Posterior cingulate gyrus (tissue), 11 donors: ENCODE results near the gene CHRM1.

Experiments
- DNase-seq, 10 donors: peaks; one replicate each; pipeline versions ENCODE4 v3.0.0 to v3.0.0-alpha.2; 2020 to 2021; ENCODE audit warnings: mixed read lengths in 3 of 10
- intact Hi-C: fragments of 100-400 bp; cut with DNase I; formaldehyde crosslinking; loops from one replicate; pipeline ENCODE4 v1.15.1; 2023

CHRM1 gene

GRCh38 chr11:62926680-62927455, 5.7 kb upstream of the CHRM1 start:
- DNase-seq = peak in 1 of 10 donors; percentile 58
- intact Hi-C loops = no loop called here

GRCh38 chr11:62925745-62926679, 4.8 kb upstream of the CHRM1 start:
- DNase-seq = peak in 2 of 10 donors; percentile 68 to 85
- intact Hi-C loops = no loop called here

DNA sequence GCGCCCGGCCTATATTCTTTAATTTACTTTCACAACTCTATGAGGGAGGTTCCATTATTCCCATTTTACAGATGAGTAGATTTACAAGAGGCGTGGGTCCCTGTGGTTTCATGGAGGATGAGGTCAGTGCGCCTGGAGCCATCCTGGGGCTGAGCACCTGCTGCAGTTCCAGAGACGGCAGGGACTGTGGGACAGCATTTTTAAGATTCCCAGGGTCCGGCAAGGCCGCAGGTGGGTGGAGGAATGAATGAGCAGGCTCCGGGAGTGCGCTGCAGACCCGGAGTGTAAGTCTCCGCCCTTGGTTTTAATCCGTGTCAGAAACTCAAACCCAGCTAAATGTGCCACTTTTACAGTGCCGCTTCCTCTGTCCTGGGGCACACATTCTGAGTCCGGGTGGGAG, 4.1 kb upstream of the CHRM1 start:
- intact Hi-C loops = no loop called here
- peak in 2 of 10 donors; percentile 17 to 43 for DNase-seq

DNA sequence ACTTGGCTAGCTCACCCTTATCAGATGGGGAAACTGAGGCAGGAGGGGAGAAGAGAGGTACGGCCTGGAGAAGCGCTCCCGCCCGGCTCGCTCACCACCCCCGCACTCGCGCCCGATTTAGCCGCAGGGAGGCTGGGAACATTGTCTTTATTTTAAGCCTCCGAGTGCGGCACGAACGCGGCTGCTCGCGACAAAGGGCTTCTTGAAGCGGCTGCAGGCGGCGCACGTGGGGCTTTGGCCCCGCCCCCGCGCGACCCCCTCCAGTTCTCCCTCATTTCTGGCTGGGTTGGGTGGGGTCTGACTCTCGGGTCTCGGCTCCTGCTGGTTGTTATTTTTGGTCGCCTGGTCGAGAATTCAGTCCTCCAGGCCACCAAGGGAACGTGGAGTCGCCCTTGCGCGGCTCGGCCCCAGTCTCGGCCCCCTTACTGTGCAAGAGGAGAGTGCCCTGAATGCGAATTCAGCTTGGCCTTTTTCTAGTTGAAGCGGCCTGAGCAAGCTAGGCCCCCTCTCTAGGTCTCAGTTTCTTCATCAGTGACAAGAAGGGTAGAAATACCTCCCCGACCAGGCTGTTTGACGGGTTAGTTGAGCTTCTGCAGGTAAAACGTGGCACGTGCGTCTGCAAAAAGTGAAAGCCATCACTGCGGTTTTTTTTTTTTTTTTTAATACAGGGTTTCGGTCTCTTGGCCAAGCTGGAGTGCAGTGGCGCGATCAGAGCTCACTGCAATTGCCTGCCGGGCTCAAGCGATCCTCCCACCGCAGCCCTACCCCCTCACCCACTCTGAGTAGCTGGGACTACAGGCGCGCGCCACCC, 2.6 kb upstream of the CHRM1 start:
- DNase-seq = peak in 8 of 10 donors; percentile 70 to 97 (median 84)
- intact Hi-C loops = no loop called here

- intact Hi-C loops = no loop called here
- peak in 8 of 10 donors; percentile 60 to 96 (median 76) for DNase-seq
Observed at GRCh38 chr11:62922653-62923431, 1.7 kb upstream of the CHRM1 start.

DNA sequence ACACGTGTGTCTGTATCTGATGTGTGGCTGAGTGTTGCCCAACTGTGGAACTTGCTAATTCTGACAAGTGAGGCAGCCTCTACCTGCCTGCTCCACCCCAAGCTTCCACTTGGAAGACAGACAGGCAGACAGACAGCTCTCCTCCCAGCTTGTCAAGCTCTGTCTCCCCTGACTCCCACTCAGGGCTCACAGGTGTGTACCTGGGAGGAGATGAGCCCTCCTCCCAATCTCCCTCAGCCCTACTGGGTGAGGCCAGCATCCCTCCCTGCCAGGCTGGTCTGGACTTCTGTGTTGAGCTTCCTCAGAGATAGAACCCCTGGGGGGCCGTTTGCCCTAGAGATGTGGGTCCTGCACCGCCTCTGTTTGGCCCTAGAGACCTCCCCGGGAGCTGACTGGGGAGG, 1.0 kb upstream of the CHRM1 start:
- intact Hi-C loops = no loop called here

DNA sequence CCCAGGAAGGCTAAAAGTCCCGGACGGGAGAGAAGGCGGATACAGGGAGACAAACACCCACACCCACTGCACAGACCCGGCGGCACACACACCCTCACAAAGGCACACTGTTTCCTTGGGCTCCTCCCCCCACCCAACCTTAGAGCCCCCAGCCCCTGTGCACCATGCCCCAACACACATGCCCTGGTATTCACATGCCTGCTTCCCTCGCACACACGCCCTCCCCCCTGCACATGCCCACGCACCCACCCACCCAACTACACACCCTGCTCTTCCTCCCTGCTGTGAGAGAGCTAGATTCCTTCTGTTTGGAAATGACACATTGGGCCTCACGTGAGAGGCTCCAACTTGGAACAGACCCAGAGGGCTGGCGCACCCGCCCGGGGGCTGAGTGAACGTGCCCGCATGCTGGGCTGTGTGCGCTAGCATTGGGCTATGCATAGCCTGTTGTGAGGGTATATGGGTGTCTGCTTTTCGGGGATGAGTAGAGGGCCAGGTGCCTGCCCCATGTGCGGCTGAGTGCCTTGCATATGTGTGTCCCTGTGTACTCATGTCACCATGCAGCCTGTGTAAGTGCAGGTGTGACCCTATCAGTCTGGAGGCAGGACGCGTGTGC, 518 bp upstream of the CHRM1 start:
- intact Hi-C loops = no loop called here
- DNase-seq = peak in 5 of 10 donors; percentile 49 to 91 (median 87)

More for the DNA sequence above, 1.0 kb upstream of the CHRM1 start:
- peak in 2 of 10 donors; percentile 48 to 75 for DNase-seq

GRCh38 chr11:62919898-62920640, 1.1 kb downstream of the CHRM1 start:
- peak in 2 of 10 donors; percentile 65 to 66 for DNase-seq
- intact Hi-C loops = no loop called here

DNA sequence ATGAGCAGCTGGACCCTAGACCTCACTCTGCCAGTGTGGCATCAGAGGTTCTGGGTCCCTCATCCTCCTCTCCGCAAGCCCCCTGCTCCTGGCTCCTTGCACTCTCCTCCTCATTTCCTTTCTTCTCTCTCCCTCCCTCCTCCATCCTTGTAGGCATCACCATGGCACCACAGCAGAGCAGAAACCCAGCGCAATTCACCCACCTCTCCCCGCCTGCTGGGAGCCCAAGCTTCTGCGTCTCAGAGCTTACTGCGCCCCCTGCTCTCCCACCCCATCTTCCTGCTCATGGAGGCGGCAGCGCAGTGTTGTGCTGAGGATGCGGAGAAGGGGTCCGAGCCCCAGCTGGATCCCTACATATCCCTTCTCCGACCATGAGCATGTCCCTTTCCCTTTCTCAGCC, 1.7 kb downstream of the CHRM1 start:
- intact Hi-C loops = no loop called here
- peak in 4 of 10 donors; percentile 39 to 90 (median 84) for DNase-seq

DNA sequence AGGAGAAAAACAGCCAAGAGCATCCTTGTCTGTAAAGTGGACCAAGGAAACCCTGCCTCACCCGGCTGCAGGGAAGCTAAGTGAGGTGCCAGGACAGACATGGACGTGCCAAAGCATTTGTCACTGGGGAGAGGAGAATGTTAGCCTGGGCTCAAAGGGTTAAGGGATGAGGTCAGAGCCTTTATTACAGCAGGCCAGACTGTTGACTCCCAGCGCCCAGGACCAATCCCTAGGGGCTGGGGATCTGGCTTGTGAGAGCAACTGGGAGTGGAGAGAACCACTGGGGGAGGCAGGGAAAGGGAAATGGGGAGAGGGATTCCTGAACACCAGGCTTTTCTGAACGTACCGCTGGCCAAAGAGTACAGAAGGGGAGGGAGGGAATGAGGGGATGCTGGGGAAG, 2.6 kb downstream of the CHRM1 start:
- intact Hi-C loops = no loop called here

GRCh38 chr11:62917906-62918502, 3.2 kb downstream of the CHRM1 start:
- DNase-seq = peak in 2 of 10 donors; percentile 52 to 62

More for the DNA sequence above, 2.6 kb downstream of the CHRM1 start:
- DNase-seq = peak in 1 of 10 donors; percentile 74

GRCh38 chr11:62914416-62914815, 6.7 kb downstream of the CHRM1 start:
- intact Hi-C loops = no loop called here
- peak in 2 of 10 donors; percentile 16 to 28 for DNase-seq

More at GRCh38 chr11:62917906-62918502, 3.2 kb downstream of the CHRM1 start:
- intact Hi-C loops = no loop called here

DNA sequence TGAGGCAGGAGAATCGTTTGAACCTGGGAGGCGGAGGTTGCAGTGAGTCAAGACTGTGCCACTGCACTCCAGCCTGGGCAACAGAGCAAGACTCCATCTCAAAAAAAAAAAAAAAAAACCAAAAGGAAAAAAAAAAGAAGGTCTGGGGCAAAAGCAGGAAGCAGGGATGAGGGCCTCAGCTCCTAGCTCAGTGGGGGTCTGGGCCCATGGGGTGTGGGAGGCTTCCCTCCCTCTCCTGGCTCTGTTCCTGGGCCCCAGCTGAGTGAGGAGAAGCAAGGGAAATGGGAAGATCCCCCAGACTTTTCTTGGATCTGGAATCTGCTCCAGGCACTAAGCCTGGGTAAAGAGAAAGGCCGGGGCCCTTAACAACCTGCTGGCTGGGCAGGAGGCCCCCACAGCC, 8.9 kb downstream of the CHRM1 start:
- intact Hi-C loops = no loop called here
- DNase-seq = no peak

- DNase-seq = no peak
- intact Hi-C loops = no loop called here
Observed at GRCh38 chr11:62911137-62912130, 9.7 kb downstream of the CHRM1 start.

- no peak for DNase-seq
- intact Hi-C loops = no loop called here
Observed at GRCh38 chr11:62910141-62910882, 10.9 kb downstream of the CHRM1 start.
